Epithelial cell of proximal tubule (primary cell): ENCODE measurements around the gene DBT. TPM values are rescaled to one million over a fixed set of nuclear protein-coding genes. Genes with fewer than 3 reads are reported as not detected.

Source experiments
- DNase-seq: peaks from one replicate; pipeline ENCODE4 v3.0.0-alpha.2; 2011; ENCODE audit warnings: low read depth
- H3K4me3 ChIP-seq: 2 replicates; pipeline ENCODE4 v1.5.1; 2011; ENCODE audit warnings: low read depth, mild to moderate bottlenecking, low read length
- CTCF ChIP-seq: conservative IDR thresholded peaks from 2 replicates; pipeline ENCODE4 v1.5.1; 2012; ENCODE audit warnings: low read depth, mild to moderate bottlenecking, low read length
- total RNA-seq: library from RNA; depleted of rRNA; stranded (reverse); fragments of >200 nt; gene quantifications from 2 replicates; pipeline ENCODE4 v1.2.3, GENCODE V29; 2015

DBT gene
- total RNA-seq, 1 donor from 2014 or later: 3.6 TPM

GRCh38 chr1:100198596-100198995 is 51.0 kb downstream of the DBT start:
- no peak for DNase-seq
- no peak overlapping the region for H3K4me3 ChIP-seq
- no peak for TF ChIP-seq CTCF

- H3K4me3 ChIP-seq: no peak overlapping the region
- DNase-seq: peak; percentile 93
Observed at GRCh38 chr1:100188617-100189016, 61.0 kb downstream of the DBT start.

GRCh38 chr1:100187912-100188311 is 61.7 kb downstream of the DBT start:
- DNase-seq: peak; percentile 69
- no peak overlapping the region for H3K4me3 ChIP-seq
- no peak for TF ChIP-seq CTCF

More at GRCh38 chr1:100188617-100189016, 61.0 kb downstream of the DBT start:
- no peak for TF ChIP-seq CTCF

- no peak for TF ChIP-seq CTCF
- no peak for DNase-seq
- H3K4me3 ChIP-seq: no peak overlapping the region
Observed at GRCh38 chr1:100184536-100184935, 65.1 kb downstream of the DBT start.

- no peak for DNase-seq
- H3K4me3 ChIP-seq: no peak overlapping the region
- TF ChIP-seq CTCF: no peak
Observed at GRCh38 chr1:100183370-100183769, 66.3 kb downstream of the DBT start.

- no peak within 1 kb of the TSS for H3K4me3 ChIP-seq
- DNase-seq: no peak
- no peak for TF ChIP-seq CTCF
Observed at GRCh38 chr1:100178091-100178490, 71.5 kb downstream of the DBT start, which contains the start of gene LRRC39. Gene LRRC39 (minus strand): TSS chr1:100178256. CDS start chr1:100168516, 9,740 bp downstream.

GRCh38 chr1:100177295-100178041 is 72.2 kb downstream of the DBT start:
- no peak for TF ChIP-seq CTCF
- no peak overlapping the region for H3K4me3 ChIP-seq
- DNase-seq: no peak
